NCI-H1048 (cell line): ENCODE measurements around the gene HSD17B11.
"Not testable (repeated sequence)": the region's sequence is repeated elsewhere in the genome, so short reads cannot be mapped to it uniquely, and the experiment has no call there.

Experiments used
- DNase-seq: peaks from one replicate; lab custom pipeline; 2025; lab: John Stamatoyannopoulos, UW

Gene HSD17B11

DNA sequence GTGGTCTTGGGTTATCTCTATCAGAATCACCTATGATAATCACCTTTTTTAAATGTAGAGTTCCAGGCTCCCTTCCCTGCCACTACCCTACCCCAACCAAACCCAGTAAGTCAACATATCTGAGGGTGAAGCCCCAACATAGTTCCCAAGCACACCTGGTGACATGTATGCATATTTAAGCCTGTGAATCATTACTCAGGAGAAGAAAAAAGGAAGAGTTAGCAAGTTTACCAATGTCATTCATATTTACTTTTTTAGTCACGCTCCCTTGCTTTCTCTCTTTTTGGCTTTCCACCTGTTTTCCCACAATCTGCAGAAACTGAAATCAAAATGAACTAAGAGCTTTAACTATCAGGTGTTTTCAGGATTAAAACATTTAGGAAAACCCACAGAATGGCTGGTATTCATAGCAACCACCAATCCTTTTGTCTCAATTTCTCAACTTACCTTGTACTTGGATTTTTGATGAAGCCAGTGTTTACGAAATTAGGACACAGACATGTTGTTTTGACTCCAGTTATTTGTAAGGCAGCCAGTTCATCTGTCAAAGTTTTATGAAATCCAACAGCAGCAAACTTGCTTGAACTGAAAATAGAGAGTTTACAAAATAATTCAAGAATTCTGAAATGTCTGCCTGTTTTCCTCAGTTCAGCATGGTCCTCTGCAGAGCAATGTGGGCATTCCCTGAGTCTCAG, 34.0 kb downstream of the HSD17B11 start:
- DNase-seq, result no peak

DNA sequence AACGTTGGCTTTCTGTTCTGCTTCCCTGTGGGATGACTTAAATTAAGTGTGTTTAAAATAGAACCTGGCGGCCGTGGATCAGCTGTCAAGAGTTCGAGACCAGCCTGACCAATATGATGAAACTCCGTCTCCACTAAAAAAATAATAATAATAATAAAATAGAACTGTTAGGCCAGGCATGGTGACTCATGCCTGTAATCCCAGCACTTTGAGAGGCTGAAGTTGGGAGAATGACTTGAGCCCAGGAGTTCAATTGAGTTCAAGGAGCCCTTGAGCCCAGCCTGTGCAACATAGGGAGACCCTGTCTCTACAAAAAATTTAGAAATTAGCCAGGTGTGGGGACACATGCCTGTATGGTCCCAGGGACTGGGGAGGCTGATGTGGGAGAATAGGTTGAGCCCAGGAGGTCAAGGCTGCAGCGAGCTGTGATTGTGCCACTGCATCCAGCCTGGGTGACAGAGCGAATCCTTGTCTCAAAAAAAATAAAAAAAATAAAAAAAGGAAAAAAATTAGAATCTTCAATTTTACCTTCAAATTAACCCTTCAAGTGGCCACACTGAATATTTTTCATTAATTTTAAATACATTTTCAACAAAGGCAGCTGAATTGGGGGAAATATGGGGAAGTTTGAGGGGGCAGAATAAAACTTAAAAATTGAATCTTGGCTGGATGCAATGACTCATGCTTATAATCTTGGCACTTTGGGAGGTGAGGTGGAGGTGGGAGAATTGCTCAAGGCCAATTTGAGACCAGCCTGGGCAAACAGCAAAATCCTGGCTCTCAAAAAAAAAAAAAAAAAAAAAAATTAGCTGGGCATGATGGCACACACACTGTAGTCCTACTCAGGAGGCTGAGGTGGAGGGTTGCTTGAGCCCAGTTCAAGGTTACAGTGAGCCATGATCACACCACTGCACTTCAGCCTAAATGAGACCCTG, 36.6 kb downstream of the HSD17B11 start:
- no peak for DNase-seq

- no peak for DNase-seq
Observed at GRCh38 chr4:87353592-87353991, 37.4 kb downstream of the HSD17B11 start.

GRCh38 chr4:87345139-87345538, 45.8 kb downstream of the HSD17B11 start:
- no peak for DNase-seq

- no peak for DNase-seq
Observed at GRCh38 chr4:87342872-87343271, 48.1 kb downstream of the HSD17B11 start.

DNA sequence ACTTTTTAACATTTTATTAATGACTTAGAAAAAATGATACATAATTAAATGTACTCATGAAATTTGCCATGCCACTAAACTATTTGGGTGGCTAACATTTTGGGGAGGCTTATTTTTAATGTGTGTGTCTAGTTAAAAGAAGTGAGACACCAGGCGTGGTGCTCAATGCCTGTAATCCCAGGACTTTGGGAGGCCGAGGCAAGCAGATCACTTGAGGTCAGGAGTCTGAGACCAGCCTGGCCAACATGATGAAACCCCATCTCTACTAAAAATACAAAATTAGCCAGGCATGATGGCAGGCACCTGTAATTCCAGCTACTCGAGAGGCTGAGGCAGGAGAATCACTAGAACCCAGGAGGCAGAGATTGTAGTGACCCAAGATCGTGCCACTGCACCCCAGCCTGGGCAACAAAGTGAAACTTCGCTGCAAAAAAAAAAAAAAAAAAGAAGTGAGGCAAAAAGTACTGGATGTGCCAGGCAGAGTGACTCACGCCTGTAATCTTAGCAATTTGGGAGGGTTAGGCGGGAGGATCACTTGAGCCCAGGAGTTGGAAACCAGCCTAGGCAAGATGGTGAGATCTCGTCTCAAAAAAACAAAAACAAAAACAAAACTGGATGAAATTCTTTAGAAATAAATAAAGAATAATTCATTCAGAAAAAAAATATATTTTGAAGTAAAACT, 48.9 kb downstream of the HSD17B11 start:
- DNase-seq, result not testable (repeated sequence)

DNA sequence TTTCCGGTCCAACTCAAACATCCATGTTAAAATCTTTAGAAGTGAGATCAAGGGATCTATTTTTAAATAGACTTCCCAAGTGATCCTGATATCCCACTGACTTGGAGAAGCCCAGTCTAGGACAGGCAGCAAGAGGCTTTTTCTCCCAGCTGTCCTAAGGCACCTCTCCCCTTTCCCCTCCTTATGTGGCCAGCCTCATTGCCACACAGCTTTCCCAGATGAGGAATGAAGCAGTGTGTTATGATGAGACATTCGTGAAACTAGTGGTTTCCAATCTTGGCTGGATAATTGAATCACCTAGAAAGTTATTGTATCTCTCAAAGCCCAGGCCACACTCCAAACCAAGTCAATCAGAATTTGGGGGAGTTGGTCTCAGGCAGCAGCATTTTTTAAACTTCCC, 51.5 kb downstream of the HSD17B11 start:
- DNase-seq, result no peak

GRCh38 chr4:87337361-87337760, 53.6 kb downstream of the HSD17B11 start:
- DNase-seq, result no peak

DNA sequence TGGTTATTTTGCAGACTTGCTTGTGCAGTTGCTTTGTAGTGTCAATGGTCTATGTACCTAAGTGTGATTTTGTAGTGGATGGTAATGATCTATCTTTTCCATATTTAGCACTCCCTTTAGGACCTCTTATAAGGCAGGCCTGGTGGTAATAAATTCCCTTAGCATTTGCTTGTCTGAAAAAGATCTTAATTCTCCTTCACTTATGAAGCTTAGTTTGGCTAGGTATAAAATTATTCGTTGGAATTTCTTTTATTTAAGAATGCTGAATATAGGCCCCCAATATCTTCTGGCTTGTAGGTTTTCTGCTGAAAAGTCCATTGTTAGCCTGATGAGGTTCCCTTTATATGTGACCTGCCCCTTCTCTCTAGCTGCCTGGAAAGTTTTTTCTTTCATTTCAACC, 57.7 kb downstream of the HSD17B11 start:
- DNase-seq, result no peak

GRCh38 chr4:87330761-87331160, 60.2 kb downstream of the HSD17B11 start:
- no peak for DNase-seq

- no peak for DNase-seq
Observed at GRCh38 chr4:87327136-87327535, 63.9 kb downstream of the HSD17B11 start.

DNA sequence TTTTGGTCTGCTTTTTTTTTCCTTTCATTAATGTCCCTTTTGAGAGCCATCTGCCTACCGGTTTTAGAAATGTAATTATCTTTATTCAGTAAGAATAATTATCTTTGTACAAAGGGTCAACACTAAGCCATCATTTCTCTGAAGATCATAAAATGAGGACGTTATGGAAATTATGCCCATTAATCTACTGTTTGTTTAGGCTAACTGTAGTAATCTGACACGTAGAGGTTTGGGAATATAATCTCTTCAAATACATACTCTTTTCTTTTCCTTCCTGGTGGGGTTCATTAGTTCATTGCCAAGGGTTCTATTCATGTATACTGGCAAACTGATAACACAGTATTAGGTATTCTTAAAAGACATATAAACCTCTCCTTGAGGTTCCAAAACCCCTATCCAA, 64.5 kb downstream of the HSD17B11 start:
- no peak for DNase-seq

- no peak for DNase-seq
Observed at GRCh38 chr4:87322754-87323153, 68.2 kb downstream of the HSD17B11 start, which contains the start of gene HSD17B13. TSS of gene HSD17B13 (minus strand) at chr4:87322882. CDS start at chr4:87322841, 41 bp downstream.

DNA sequence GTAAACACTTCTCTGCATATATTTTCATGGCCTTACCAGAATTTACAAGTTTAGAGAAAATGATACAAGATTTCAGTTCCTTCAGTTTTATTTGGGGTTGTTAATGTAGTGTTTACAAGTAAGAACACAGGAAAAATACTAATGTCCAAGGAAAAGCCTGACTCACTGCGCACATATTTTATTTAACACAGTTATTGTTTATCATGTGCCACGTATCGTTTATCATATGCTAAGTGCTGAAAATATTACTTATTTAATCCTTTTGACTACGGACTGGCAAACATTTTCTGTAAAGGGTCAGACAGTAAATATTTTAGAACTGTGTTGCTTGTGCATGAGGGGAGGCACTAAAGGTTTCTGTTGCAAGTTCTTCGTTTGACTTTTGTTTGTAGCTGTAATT, 69.1 kb downstream of the HSD17B11 start:
- no peak for DNase-seq

DNA sequence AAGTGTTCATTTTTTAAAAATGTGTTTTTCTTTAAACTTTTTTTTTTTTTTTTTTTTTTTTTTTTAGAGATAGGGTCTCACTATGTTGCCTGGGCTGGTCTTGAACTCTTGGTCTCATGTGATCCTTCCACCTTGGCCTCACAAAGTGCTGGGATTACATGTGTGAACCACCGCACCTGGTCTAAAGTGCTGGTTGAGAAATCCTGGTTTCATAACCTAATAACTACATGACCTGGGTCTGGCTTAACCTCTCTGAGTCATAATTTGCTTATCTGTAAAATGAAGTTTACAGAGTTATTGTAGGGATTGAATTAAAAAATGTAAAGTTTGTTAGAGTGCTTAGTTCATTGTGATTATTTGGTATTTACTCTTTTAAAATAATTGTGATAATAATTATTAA, 73.5 kb downstream of the HSD17B11 start:
- no peak for DNase-seq

DNA sequence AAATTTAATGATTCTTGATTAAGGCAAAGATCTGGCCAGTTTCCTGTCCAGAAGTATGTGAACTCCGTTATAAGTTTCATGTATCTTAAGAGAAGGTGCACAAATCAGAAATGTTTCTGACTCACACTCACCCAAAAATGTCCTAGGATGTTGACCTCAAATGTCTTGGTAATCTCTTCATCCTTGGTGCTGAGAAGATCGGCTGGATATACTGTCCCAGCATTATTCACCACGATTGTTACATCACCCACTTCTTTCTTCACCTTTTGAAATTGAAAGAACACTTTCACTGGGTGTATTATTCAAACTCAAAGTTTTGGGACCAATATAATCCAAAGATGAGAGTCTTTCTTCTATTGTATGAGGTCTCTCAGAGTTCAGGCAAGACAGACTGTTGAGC, 74.0 kb downstream of the HSD17B11 start:
- no peak for DNase-seq

- not testable (repeated sequence) for DNase-seq
Observed at GRCh38 chr4:87315000-87315399, 76.0 kb downstream of the HSD17B11 start.

- no peak for DNase-seq
Observed at GRCh38 chr4:87313756-87314155, 77.2 kb downstream of the HSD17B11 start.

DNA sequence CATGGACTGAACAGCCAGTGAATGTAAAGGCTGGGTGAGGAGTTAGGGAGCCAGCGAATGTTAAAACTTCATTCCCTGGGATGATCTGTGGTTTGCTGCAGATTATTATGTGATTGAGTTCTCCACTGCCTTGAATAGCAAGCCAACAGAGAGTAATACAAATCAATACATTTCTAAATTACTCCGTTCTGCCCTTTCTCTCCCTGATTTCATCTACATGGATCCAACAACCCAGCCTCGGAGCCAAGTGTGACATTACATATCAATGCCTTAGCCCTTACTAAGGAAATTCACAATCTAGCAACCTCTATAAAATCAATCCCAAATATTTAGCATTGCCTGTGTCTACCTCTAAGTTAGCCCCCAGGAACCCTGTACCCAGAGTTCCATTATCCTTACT, 79.3 kb downstream of the HSD17B11 start:
- DNase-seq, result no peak

- no peak for DNase-seq
Observed at GRCh38 chr4:87310691-87311335, 80.2 kb downstream of the HSD17B11 start.

GRCh38 chr4:87309625-87310024, 81.4 kb downstream of the HSD17B11 start:
- DNase-seq, result no peak

- DNase-seq, result no peak
Observed at GRCh38 chr4:87306056-87306455, 84.9 kb downstream of the HSD17B11 start.
